ENCODE measurements around the gene P2RY14.
A peak's percentile ranks its signal among the peaks of the same experiment; 100 is the strongest.

The P2RY14 gene

DNA sequence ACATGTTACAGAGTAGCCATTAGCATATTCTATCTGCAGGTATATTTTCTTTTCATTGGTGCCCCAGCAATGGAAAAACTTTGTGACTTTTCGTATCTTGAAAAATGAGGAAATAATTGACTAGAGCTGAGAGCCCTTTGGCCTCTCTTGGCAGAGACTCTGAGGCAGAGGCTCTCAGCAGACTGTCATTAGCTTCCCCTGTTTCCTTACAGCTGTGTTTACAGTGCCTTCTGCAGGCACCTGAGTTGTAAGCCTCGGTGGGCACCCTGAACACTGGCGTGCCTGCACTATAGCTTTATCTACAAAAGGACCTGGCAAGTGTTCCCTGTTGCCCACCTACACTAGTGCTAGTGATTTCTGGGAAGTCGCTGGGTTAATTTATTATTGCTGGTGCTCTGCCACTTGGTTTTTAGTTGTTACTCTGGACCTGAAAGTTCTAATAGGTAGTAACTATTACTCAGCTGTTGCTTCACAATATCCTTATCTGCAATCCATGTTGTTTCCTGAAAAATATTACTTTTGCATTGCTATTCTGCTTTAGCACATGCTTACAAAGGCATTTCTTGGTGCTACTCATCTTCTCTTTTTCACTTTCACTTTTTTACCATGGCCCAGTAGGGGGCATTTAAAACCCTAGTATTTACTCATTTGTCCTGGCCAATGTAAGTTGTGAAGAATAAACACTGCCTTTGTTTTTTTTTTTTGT lies 67.5 kb downstream of the P2RY14 start:
- no peak for DNase-seq

DNA sequence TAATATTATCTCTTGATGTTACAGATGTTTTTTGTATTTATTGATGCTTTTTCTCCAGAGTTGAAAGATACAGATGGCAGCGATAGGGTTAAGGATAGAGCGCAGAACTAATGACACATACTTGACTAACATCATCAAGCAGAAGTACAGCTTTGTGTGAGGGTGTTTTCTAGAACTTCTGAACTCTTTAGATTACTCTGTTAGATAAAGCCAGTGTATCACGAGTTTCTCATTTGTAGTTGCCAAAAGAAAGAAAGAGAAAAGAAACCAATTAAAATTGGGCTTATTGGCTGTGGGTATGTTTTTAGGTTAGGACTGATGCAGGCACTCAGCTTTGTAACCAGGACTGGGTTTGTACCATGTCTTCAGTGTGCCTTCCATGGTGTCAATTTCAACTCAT lies 68.7 kb downstream of the P2RY14 start:
- DNase-seq = no peak

DNA sequence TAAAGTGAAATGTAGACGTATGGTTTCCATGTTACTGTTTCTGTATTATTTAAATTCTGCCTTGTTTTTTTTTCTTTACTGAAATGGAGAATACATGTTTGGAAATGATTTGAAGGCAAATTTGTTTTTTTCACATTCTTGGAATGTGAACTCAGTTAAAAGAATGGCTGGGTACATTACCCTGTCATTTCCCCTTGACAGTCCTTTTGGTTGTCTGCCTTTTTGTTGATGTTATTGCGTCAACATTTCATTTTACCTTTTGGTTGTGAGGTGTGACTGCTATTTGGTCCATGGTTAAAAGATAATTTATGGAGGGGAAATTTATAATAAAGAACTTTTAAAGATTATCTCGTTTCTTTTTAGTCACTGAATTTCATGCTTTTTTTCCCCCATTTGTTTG lies 72.1 kb downstream of the P2RY14 start:
- DNase-seq = no peak

DNA sequence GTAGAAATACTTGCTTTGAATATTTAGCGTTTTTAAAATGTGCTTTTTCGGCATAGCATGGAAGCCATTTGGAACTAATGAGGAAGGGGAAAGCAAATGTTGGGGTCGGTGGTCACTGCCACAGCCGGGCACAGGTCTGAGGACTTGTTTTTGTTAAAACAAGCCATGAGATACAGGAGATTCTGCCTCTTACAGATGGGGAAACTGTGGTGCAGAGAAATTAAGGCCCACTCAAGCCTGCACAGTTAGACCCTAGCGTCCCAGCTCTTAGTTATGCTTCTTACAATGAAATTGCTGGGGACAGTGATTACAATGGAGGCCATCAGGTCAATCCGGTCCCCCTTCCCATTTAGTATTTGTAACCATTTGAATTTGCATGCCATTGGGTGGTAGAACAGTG lies 72.9 kb downstream of the P2RY14 start:
- no peak for DNase-seq

DNA sequence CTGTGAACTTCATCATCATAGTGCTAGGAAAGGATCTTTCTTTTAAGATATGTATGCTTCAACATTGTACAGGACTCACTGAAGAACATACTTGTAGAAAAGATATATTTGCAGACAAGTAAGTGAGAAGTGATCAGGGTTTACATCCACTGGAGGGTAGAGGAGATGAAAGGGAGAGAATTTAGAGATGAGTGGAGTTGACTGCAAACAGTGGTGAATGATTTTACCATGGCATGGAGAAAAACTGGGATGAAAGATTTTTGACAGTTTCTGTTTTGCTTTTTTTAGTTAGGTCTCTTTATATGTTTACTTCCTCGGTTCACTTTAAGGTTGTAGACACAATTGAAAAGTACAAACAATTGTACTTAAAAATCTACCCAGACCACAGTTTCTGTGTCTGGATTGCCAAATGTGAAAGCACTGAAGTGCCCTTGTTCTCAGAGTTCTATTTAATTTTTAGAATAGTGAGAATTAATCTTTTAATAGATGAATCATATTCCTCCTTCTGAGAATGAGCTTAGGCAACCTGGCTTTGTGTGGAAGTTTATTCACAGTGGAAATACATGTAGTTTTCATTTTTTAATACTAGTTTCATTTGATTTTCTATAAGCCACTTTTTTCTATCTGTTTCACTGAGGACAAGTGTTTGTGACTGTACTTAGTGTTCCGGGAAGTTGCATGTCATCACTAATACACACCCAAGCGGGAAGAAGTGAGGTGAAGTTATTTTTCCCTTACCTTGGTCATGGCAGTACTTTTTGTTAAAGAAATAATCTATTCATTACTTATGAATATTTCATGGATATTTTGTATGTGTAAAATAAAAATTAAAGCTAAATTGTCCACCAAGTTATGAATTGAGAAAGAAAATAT lies 73.6 kb downstream of the P2RY14 start:
- no peak for DNase-seq

DNA sequence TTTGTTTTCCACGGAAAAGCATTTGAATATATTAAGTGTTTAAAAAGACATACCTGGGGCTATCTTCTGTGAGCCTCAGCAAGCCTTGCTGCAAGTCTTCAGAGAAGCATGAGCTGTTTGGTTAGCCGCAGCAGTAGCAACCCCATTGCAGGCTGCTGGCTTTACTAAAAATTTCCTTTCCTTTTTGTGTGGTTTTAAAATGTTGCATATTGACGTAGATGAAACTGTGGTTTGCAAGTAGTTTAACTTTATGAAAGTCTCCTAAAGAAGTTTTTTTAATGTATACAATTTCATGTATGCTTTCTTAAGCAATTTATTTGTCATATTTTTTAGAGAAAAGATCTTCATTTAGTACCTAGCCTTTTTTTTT lies 75.3 kb downstream of the P2RY14 start, which contains the start of gene GPR171:
TSS of gene GPR171 (minus strand) at position 166 of the 370 bp plus-strand sequence. CDS start 3,830 bp downstream, outside the sequence.
- peak; percentile 69 for DNase-seq

DNA sequence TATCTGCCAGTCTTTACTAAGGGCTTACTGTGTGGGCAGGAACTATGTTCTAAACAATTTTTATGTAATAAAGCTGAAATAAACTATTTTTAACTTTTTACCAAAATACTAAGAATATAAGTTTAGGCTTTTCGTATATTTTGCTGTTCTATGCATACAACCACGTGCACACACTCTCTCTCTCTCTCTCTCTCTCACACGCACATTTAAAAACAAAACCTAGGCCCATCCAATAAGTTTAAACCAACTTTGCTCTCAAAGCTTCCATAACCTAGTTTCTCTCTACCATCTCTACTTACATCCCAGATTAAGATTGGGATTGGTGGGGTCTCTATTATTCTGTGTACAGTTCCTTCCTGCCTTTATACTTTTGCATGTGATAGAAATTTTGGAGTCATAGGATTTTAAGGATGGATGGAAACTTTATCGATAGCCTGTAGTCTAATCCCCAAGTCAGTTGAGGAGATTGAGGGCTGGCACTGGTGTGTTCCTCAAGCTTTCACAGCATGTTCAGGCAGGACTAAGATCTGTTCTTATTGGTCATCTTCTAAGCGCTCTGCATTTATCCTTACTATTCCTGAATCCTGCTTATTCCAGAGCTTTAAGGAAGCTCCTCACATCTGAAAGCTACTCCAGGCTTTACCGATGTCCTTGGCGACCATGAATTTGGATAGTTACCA lies 77.2 kb downstream of the P2RY14 start:
- DNase-seq = no peak

DNA sequence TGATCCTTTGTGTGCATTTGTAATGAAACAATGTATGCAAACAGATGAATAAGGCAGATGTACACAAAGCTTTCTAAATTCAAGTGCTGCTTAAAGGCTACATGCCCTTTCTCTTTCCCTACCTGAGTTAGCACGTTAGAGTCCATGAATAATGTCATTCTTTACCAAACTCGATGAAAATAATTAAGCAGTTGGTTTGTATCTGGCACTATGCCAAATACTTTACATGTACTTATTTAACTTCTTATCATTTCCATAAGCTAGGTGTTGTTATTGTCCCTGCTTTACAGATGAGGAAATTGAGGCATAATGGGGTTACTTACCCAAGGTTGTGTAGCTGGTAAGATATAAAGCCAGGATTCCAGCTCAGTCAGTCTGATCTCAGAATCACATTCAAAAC lies 77.8 kb downstream of the P2RY14 start:
- DNase-seq = no peak

DNA sequence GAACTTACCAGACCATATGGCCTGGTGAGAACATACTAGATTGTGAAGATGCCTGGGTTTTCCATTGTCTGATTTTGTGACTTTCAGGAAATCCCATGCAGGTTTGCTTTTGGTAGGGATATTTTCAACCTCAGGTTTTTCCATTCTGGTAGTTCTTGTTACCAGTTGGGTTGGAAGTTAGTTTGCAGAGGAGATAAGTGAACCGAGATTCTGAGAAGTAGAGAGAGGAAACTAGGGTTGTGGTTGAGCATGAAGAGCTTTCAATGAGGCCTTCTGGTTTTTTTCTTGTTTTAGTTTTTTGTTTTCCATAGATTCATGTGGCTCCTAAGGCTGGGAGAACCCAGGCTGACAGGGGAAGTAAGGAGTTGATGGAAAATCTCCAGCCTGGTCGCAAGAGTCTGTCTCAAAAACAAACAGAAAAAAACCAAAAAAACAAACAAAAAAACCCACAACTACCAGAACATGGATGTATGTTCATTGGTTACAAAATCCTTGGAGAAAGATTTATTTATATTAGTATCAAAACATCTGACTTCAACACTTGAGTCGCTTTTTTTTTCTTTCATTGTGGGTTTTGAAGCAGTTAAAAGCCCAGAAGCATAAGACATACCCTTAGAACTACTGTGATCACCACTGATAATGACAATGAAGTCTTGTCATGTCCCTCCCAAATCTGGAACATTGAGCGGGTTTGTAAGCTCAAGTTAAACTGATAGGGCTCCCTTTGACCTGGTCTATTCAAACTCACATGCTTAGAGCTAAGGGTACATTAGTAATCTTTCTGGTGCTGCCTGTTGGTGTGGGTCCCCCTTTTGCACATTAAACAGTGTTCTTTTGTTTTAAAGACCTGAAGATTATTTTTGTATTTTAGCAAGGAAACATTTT lies 78.5 kb downstream of the P2RY14 start:
- DNase-seq = no peak

DNA sequence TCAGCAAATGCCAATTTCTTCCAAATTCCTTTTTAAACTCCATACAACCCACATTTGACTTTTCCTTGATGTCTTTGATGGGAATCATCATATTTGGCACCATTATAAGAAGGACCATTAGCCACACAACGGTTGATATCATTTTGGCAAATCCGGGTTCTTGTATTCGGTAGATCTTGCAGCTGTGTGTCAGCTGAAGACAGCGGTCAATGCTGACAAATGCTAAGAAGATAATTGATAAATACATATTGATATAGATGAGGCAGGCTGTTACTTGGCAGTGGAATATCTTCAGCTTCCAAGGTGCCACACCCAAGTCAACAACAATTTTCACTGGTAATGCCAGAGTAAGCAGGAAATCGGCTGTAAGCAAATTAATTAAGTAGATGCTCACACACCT lies 79.5 kb downstream of the P2RY14 start:
- no peak for DNase-seq

DNA sequence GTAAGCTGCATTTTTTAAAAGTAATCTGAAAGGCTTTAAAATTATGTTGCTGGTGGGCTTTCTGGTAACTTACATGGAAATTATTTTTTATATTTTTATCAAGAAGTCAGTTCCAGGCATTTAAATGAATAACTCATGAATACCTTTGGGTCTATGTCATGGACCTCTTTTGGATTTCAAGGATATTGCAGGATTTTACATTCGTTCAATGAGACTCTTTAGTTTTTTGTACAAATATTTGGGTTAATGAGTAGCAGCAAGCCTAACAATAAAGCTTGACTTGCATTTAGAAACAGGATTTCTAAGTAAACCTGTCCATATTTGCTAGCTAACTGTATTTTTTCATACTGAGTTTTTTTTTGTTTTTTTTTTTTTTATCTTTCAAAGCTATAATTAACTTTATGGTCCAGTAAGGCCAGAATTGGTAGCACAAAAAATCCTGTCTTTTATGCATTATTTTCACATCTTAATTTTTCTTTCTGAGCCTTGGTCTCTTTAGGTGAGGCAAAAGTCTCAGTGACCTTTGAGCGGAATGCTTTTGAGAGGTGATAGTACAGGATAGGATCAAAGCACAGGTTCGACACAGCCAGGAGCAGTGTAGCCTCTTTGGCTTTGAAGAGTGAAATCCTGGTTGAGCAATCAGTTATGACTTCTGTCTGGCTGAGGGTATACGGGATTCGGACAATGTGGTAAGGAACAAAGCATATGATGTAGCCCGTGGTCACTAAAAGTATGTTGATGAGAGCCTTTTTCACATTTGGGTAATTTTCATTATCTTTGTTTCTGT lies 80.2 kb downstream of the P2RY14 start:
- no peak for DNase-seq

DNA sequence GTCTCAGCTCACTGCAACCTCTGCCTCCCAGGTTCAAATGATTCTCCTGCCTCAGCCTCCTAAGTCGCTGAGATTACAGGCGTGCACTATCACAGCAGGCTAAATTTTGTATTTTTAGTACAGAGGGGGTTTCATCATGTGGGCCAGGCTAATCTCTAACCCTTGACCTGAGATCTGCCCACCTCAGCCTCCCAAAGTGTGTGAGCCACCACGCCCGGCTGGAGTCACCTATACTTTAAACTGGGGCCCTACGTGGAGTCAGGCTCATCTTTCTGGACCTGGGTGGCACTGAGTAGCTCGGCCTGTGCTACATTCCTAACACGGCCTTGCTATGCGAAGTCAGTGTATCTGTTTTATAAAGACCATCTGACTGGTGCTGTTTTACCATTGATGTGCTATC lies 81.1 kb downstream of the P2RY14 start:
- DNase-seq = no peak

DNA sequence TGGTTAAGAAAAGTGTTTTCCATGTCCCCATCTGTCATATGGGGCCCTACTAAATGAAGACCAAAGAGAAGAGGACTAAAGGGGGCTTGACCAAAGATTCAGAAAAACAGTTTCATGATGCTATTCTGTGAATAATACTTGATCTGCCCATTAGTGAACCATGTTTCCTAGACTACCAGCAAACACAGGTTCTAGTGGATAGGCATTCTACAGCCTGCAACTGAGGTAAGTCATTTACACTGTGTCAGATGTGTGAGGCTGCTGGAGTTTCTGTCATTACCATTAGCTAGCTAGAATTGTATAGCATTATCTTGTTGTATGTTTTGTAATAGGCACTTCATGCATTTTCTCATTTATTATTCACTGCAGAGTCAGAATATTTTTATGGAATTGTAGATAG lies 81.9 kb downstream of the P2RY14 start:
- DNase-seq = no peak

DNA sequence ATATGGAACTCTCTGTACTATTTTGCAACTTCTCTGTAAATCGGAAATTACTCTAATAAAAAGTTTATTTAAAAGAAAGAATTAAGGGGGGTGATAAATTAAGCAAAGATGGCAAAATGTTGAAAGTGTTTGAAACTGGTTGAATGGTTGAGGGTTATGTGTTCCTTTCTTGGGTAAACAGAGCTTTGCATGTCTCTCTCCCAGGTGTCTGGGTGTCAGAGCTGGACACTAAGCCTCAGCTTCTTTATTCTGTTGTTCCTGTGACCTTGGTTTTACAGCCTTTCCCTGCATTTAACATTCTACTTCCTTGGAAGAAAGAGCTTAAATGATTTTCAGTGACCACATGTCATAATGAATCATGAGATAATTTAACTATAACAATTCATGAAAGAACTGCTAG lies 82.5 kb downstream of the P2RY14 start:
- DNase-seq = no peak

DNA sequence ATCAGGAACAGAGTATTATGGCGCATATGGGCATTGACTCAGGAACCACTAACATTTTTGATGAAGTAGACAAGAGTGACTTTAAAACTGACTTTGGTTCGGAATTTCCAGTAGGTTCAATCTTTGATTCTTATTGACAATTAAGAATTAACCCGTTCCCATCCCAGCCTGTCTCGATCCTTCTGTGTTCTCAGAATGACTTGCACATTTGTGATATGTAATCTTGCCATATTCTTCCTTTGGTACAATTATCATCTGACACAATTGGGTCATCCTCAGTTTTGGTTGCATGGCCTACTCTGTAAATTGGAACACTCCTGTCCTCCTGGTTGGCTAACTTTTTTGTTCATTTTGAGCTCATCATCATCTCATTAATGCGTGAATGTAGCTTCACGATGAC lies 85.8 kb downstream of the P2RY14 start:
- DNase-seq = no peak

DNA sequence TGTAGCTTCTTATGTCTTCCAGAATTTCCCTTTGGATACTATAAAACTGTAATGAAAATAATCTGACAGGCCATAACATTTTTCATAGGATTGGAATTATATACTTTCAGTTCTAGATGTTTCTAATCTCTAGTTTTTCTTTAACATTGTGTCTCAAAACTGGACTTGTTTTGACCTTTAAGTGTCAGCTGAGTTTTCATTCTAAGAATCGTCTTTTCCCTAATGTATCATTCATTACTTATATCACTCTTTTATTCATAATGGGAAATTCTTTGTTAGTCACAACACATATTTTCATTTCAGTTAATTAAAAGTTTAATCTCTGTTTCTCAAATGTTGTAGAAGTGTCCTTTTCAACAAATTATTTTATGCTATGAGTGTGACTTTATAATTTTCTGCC lies 87.2 kb downstream of the P2RY14 start:
- no peak for DNase-seq

DNA sequence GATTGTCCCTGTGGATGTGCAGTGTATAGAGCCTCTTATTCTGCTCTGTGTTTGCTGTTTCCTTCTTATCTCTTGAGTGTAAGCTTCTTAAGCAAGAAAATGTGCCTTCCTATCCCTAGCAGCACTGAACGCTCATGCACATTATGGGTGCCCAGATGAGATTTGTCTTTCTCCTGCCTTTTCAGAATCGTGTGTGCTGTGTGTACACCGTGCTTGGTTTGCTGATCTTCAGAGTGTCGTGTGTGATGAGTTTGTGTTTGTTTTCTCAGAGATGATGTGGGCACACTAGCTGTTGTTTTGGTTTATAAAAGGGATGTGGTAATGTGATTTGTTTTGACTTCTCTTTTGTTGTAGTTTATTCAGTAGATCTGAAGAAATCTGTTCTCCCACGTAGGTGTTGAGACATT lies 95.1 kb downstream of the P2RY14 start:
- DNase-seq = no peak

DNA sequence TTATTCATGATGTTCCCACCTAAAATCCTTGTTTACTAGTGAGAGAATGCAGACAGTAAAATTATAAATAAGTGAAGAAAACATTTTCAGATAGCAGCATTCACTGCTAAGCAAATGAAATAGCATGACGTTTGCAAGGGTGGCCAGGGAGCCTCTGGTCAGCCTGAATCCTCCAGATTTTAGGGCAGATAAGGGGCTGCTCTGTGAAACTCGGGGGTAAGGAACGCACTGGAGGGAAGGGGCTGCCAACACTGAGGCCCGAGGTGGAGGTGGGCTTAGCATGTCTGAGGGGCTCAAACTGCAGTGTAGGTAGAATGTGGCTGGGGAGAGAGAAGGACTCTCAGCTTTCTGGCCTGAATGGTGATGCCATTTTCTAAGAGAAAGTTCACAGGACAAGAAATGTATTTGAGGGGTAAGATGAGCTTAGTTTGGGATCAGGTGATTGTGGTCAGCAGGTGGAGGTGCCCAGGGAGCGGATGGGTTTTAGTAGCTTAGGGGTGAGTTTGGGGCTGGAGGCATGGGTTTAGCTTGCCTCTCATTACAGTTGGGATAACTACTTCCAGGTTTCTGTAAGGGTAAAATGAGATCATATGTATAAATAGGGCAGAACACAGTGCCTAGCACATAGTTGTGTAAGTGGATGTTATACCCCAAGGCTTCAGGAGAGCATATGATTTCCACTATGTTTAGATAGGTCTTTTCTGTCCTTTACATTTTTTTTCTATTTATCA lies 95.8 kb downstream of the P2RY14 start:
- DNase-seq = no peak

DNA sequence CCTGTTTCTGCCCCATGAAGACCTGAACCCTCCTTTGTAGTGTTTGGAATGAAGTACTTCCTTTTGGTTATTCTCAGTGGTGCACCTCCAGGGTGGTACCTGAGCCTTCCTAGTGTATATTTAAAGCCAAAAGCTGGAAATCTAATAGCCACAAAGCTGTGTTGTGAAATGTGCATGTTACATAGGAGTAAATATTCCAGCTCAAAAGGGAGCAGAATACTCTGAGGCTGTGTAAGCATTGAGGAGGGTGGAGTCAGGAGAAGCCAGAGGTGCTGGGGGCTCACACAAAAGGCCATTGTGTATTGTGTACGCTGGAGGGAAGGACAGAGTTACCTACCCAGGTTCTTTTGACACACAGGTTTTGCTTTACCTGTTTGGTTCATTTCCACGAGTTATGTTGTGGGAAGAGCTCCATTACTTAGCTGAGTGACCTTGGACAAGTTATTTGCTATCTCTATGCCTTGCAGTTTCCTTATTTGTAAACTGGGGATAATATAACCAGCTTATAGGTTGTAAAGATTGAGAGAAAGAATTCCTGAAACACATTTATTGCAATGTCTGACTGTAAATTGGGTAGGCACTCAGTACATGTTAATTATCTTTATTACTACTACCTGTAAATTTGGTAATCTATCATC lies 100.0 kb downstream of the P2RY14 start:
- no peak for DNase-seq

DNA sequence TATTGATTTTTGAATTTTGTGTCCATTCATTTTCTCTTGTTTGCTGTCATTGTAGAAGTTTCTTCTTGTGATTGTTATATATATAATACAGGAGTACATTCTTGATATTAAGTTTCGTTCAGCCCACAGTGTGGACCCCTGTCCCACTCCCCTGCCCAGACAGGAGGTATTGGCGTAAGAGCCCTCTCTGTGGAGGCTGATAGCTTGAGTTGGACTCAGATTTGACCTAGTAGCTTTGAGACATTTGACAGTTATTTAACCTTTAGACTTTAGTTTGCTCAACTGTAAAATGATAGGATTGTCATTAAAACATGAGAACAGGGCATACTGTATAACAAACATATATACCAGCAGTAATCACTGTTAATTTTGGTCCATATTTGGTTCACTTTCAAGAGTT lies 102.4 kb downstream of the P2RY14 start:
- DNase-seq = no peak

DNA sequence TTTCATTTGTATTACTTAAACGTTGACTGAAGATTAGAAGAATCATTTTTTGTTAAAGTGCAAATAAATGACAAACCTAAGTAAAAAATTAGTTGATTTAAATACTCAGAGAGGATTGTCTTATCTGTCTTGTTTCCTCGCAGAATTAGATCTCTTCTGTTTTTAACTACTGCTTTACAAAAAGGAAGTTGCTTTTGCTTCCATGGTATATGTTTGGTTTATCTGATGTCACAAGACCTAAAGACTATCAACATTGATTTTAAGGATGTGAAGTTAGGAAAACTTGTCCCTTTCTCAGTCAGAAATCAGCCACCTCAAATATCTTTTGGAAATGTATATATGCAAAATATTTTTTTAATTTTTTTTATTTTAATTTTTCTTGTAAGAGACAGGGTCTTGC lies 104.0 kb downstream of the P2RY14 start:
- no peak for DNase-seq

All from stimulated activated CD4-positive, alpha-beta T cell treated with anti-CD3 and anti-CD28 coated beads, Interleukin-15, amount 100 ng/mL, for 24 hours (primary cell).